Fibroblast of skin of abdomen (primary cell): ENCODE results near the gene DMBT1.

Experiments used
- DNase-seq: peaks from one replicate; pipeline ENCODE4 v3.0.0-alpha.2; 2013

The DMBT1 gene

DNA sequence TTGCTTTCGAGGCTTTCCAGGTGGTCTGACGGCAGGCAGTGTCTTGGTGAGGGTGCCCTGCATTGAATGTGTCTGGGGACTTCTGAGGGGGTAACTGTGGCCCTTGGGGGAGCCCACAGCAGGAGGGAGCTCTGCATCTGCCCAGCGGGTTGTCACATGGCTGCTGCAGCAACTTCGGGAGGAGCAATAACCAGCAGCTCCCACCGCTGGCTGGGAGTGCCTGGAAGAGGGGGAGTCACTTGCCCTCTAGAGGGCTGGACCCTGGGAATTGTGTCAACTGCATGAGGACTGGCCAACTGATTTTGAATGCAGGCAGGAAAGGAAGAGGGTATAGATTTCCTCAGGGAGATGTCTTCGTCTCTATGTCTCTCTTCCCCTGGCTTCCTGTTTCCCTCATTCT, 112.7 kb downstream of the DMBT1 start:
- no peak for DNase-seq

DNA sequence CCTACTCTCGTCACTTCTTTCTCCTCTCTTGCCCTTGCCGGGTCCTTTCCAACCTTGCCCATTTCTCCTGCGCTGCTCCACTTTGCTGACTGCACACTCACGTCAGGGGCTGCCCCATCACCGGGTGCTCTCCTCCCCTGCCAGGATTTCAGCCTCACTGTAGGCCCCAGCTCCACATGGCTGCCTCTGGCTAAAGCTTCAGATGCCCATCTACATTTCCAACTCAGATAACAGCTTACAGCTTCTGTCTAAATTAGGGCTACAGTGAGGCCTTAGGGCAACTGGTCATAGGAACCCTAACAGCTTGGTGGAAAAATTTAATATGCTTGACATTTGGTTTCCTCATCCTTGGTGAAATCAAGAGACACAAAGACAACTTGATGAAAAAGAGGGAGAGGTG, 113.2 kb downstream of the DMBT1 start:
- DNase-seq = no peak

DNA sequence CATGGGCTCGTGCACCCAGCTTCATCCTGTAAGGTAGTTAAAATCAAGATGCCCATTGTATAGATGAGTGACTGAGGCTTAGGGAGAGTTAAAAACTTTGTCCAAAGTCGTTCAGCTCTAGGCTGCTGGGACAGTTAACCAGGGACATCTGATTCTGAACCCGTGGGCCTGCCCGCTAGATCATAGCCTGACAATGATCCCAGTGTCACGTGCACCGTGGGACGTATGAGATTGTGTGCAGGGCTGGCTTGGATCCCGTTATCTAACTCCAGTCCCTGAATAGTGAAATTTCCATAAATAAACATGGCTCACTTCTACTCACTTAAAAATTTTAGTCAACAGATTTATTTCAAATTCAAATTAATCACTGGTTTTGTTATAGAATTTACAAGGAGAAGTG, 114.2 kb downstream of the DMBT1 start:
- no peak for DNase-seq

DNA sequence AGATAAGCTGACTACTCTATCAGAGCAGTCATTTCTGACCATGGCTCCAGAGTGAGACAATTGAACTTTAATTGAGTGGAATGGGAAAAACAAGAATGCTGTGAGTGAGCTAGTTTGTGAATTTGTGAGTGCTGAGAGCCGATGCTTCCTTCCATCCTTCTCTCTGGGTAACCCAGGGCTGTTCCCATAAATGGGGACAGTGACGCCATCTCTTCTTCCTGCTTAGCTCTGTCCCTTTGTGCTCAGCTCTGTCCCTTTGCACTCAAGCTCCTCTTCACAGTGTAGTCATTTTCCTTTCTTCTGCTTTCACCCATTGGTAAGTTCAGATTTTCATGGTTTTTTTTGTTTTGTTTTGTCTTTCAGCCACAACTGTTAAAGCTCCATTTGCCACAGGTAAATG, 114.7 kb downstream of the DMBT1 start:
- DNase-seq = no peak

DNA sequence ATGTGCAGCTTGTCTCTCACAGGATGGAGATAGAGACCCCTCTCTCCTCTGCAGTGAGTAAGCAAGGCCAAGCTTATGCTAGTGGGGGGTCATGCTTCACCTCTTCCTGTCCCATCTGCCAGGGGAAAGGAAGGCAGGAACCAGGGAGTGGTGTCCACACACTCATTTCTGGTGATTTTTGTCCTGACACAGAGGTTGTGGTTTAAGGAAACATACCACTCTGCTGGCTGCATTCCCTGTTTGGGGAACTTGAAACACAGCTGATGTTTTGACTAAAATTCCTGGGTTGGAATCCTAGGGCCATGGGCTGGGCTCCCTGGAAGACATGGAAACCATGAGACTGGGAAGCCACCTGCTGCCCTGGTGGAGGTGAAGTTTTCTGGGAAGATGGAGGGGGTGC, 117.7 kb downstream of the DMBT1 start:
- no peak for DNase-seq

DNA sequence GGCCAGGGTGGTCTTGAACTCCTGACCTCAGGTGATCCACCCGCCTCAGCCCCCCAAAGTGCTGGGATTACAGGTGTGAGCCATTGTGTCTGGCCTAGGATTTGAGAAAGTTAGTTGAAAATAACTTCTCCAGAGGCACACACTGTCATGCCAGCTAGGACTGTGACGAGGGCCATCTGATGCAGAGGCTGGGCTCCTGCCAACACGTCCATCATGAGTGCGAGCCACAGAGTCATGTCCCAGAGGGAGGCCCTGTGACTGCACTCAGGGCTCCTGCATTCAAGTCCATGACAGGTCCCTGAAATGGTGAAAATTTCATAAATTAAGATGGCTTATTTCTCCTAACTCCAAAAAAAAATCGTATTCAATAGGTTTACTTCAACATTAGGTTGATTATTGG, 122.0 kb downstream of the DMBT1 start:
- no peak for DNase-seq

DNA sequence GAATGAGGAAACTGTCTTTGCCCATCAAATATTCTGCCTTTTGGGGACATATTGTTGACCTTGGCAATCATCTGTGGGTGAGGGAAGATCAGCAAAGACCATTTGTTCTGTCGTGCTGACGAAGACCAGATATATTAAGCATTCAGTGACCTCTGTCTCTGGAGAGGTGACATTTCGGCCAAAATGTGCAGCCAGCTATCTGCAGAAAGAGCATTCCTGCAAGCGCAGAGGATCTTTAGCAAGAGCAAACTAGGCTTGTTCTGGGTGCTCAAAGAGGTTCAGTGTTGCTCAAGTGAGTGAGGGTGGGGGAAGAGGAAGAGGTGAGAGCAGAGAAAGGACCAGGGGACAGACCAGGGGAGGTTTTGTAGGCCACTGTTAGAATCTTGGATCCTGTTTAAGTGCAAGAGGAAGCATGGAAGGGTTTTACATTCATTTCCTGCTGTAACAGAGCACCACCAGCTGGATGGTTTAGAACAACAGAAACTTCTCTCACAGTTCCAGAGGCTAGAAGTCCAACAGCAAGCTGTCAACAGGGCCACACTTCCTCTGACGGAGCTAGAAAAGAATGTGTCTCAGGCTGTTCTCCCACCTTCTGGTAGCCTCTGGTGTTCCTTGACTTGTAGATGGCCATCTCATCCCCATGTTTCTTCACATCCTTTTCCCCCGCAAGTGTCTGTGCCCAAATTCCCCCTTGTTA, 127.9 kb downstream of the DMBT1 start:
- DNase-seq = no peak

DNA sequence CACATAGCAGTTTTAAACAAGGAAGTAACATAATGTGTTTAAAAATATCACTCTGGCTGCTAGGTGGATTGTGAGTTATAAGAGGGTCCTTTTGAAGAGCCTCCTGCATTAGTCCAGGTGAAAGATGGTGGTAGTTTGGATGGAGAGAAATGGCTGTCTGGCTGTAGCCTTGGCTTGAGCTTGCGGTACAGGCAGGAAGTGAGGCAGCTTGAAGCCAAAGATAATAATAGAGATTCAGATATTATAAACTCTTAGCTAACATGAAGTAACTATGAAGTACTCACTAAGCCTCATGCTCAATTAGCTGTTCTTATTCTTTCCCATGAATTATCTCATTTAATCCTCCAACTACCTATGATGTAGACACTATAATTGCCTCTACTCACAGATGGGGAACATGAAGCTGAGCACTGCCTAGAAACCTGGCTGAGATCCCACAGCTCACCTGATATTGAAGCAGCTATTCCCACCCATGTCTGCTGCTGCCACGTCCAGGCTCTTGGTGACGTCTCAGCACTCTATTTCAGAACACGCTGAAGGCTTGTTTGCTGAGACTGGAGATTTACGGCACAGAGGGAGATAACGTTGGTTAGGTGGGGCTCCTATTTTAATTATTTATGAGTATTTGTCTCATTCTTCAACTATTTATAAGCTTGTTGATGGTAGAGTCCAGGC, 128.7 kb downstream of the DMBT1 start:
- no peak for DNase-seq

DNA sequence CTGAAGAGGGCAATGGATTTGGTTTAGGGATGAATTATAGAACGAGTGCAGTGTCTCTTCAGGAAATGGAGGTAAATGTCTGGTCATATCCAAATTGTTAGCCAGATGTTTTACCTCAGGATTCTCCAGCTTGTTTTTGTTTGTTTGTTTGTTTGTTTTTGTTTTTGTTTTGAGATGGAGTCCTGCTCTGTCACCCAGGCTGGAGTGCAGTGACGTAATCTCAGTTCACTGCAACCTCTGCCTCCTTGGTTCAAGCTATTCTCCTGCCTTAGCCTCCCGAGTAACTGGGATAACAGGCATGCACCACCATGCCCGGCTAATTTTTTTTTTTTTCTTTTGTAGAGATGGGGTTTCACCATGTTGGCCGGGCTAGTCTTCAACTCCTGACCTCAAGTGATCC, 132.2 kb downstream of the DMBT1 start:
- DNase-seq = no peak
